H9 (cell line): ENCODE measurements around the gene TLN1. TPM values are rescaled to one million over a fixed set of nuclear protein-coding genes. Genes with fewer than 3 reads are reported as not detected.

Source experiments
- DNase-seq: peaks from one replicate; pipeline ENCODE4 v3.0.0-alpha.2; 2017
- H2AFZ ChIP-seq: one replicate; pipeline ENCODE4 v1.6.1; 2013; ENCODE audit warnings: mild to moderate bottlenecking, low read length, control low read depth, moderate library complexity
- H2AK5ac ChIP-seq: 2 replicates; pipeline ENCODE4 v1.6.1; 2013; ENCODE audit warnings: low read length, control low read depth, mixed read lengths; ENCODE audit not compliant: insufficient read length
- H2BK120ac ChIP-seq: one replicate; pipeline ENCODE4 v1.6.1; 2013; ENCODE audit warnings: low read depth, mild to moderate bottlenecking, low read length, control low read depth, inconsistent platforms; ENCODE audit not compliant: poor library complexity, severe bottlenecking
- H2BK12ac ChIP-seq: 2 replicates; pipeline ENCODE4 v1.6.1; 2013; ENCODE audit warnings: low read length, control low read depth, mixed read lengths, low read depth; ENCODE audit not compliant: insufficient read length
- H2BK15ac ChIP-seq: 2 replicates; pipeline ENCODE4 v1.6.1; 2013; ENCODE audit warnings: low read depth, low read length, control low read depth
- H2BK20ac ChIP-seq: one replicate; pipeline ENCODE4 v1.6.1; 2013; ENCODE audit warnings: low read depth, mild to moderate bottlenecking, low read length, control low read depth, inconsistent platforms; ENCODE audit not compliant: poor library complexity, severe bottlenecking
- H2BK5ac ChIP-seq: 2 replicates; pipeline ENCODE4 v1.6.1; 2013; ENCODE audit warnings: low read length, control low read depth, mixed read lengths; ENCODE audit not compliant: insufficient read length
- H3K14ac ChIP-seq: 2 replicates; pipeline ENCODE4 v1.6.1; 2013; ENCODE audit warnings: low read length, control low read depth; ENCODE audit not compliant: insufficient read depth
- H3K18ac ChIP-seq: 2 replicates; pipeline ENCODE4 v1.6.1; 2013; ENCODE audit warnings: low read depth, mild to moderate bottlenecking, mixed read lengths, low read length, control low read depth; ENCODE audit not compliant: insufficient read length
- H3K23ac ChIP-seq: 2 replicates; pipeline ENCODE4 v1.6.1; 2013; ENCODE audit warnings: low read length, control low read depth, mixed read lengths, low read depth; ENCODE audit not compliant: insufficient read length
- H3K23me2 ChIP-seq: 2 replicates; pipeline ENCODE4 v1.6.1; 2013; ENCODE audit warnings: low read depth, mild to moderate bottlenecking, mixed read lengths, low read length, control low read depth; ENCODE audit not compliant: insufficient read length, poor library complexity, severe bottlenecking
- H3K27ac ChIP-seq: 2 replicates; pipeline ENCODE4 v1.5.1; 2013; ENCODE audit warnings: low read length, control low read depth, mixed read lengths, low read depth; ENCODE audit not compliant: insufficient read length
- H3K27me3 ChIP-seq: 2 replicates; pipeline ENCODE4 v1.6.1; 2013; ENCODE audit warnings: low read length, control low read depth, inconsistent platforms; ENCODE audit not compliant: insufficient read depth
- H3K4ac ChIP-seq: 2 replicates; pipeline ENCODE4 v1.6.1; 2013; ENCODE audit warnings: low read depth, mild to moderate bottlenecking, control low read depth, inconsistent platforms, low read length, moderate library complexity
- H3K4me1 ChIP-seq: 2 replicates; pipeline ENCODE4 v1.6.1; 2013; ENCODE audit warnings: low read length, control low read depth, inconsistent platforms; ENCODE audit not compliant: insufficient read depth
- H3K4me2 ChIP-seq: 2 replicates; pipeline ENCODE4 v1.6.1; 2013; ENCODE audit warnings: low read length, control low read depth, mixed read lengths; ENCODE audit not compliant: insufficient read length, insufficient read depth
- H3K56ac ChIP-seq: 2 replicates; pipeline ENCODE4 v1.6.1; 2013; ENCODE audit warnings: low read depth, mild to moderate bottlenecking, mixed read lengths, low read length, control low read depth; ENCODE audit not compliant: insufficient read length
- H3K79me1 ChIP-seq: 2 replicates; pipeline ENCODE4 v1.6.1; 2013; ENCODE audit warnings: low read depth, mild to moderate bottlenecking, moderate library complexity, low read length, control low read depth, inconsistent platforms; ENCODE audit not compliant: insufficient read depth, poor library complexity, severe bottlenecking
- H3K79me2 ChIP-seq: 2 replicates; pipeline ENCODE4 v1.6.1; 2013; ENCODE audit warnings: low read length, control low read depth, inconsistent platforms; ENCODE audit not compliant: insufficient read depth
- H3K9ac ChIP-seq: 2 replicates; pipeline ENCODE4 v1.6.1; 2013; ENCODE audit warnings: low read length, control low read depth, mixed read lengths; ENCODE audit not compliant: insufficient read length; ENCODE audit errors: extremely low read depth
- H3K9me3 ChIP-seq: one replicate; pipeline ENCODE4 v1.6.1; 2013; ENCODE audit warnings: low read depth, low read length, inconsistent platforms; ENCODE audit not compliant: control insufficient read depth
- H3T11ph ChIP-seq: one replicate; pipeline ENCODE4 v1.6.1; 2013; ENCODE audit warnings: mild to moderate bottlenecking, low read length, control low read depth, inconsistent platforms
- H4K20me1 ChIP-seq: one replicate; pipeline ENCODE4 v1.6.1; 2013; ENCODE audit not compliant: control insufficient read depth, insufficient read length, insufficient read depth
- H4K5ac ChIP-seq: 2 replicates; pipeline ENCODE4 v1.6.1; 2013; ENCODE audit warnings: low read depth, mild to moderate bottlenecking, mixed read lengths, low read length, control low read depth; ENCODE audit not compliant: insufficient read length
- H4K8ac ChIP-seq: replicated peaks from 2 replicates; pipeline ENCODE4 v1.6.1; 2013; ENCODE audit warnings: low read length, control low read depth, mixed read lengths, low read depth; ENCODE audit not compliant: insufficient read length
- H4K91ac ChIP-seq: 2 replicates; pipeline ENCODE4 v1.6.1; 2013; ENCODE audit warnings: low read depth, mild to moderate bottlenecking, moderate library complexity, mixed read lengths, low read length, control low read depth; ENCODE audit not compliant: insufficient read length
- H3K27ac Mint-ChIP-seq, 3 experiments: 2 replicates in 2 of 3; 3 replicates in 1 of 3; pipeline ENCODE4 v1.8.0; 2020 to 2021; ENCODE audit warnings: mixed read lengths in 3 of 3, mild to moderate bottlenecking in 1 of 3, moderate library complexity in 1 of 3
- H3K27me3 Mint-ChIP-seq: 2 replicates; pipeline ENCODE4 v1.8.0; 2021; ENCODE audit warnings: low read depth, mild to moderate bottlenecking, moderate library complexity, mixed read lengths
- H3K36me3 Mint-ChIP-seq, 3 experiments: 2 replicates in 2 of 3; 3 replicates in 1 of 3; pipeline ENCODE4 v1.8.0; 2020 to 2021; ENCODE audit warnings: low read depth in 3 of 3, mixed read lengths in 3 of 3; ENCODE audit not compliant: insufficient read depth in 1 of 3
- H3K4me1 Mint-ChIP-seq, 2 experiments: 2 replicates each; pipeline ENCODE4 v1.8.0; 2020; ENCODE audit warnings: mixed read lengths in 2 of 2
- H3K4me3 Mint-ChIP-seq, 2 experiments: 2 replicates in 1 of 2; 3 replicates in 1 of 2; pipeline ENCODE4 v1.8.0; 2020 to 2021; ENCODE audit warnings: mild to moderate bottlenecking in 2 of 2, mixed read lengths in 2 of 2, moderate library complexity in 1 of 2
- H3K9me3 Mint-ChIP-seq, 2 experiments: 2 replicates in 1 of 2; 3 replicates in 1 of 2; pipeline ENCODE4 v1.8.0; 2020; ENCODE audit warnings: mild to moderate bottlenecking in 2 of 2, mixed read lengths in 2 of 2, moderate library complexity in 1 of 2
- CTCF ChIP-seq: fragments of 200-600 bp; sonication (generic); conservative IDR thresholded peaks from 3 replicates; pipeline ENCODE4 v1.8.0; 2021; ENCODE audit warnings: antibody characterized with exemption, mild to moderate bottlenecking
- WGBS: extraction: QIAGEN DNeasy Blood & Tissue Kit; methylation state at CpG from one replicate; pipeline ENCODE4 v1.1.7; 2013; ENCODE audit warnings: missing lambda C conversion rate, low lambda C conversion rate, mixed read lengths; ENCODE audit not compliant: insufficient read length; ENCODE audit errors: extremely low coverage; 5-methylcytosine and 5-hydroxymethylcytosine counted together
- total RNA-seq: library from RNA; stranded (reverse); gene quantifications from 2 replicates; pipeline ENCODE4 v1.2.1, GENCODE V29; 2021

Gene TLN1
- total RNA-seq, 1 experiment from 2014 or later: 102 TPM

- no peak for TF ChIP-seq CTCF
- Histone ChIP-seq H2AFZ (no peak overlapping the region), H2BK15ac (no peak overlapping the region), H3K9ac (no peak overlapping the region), H4K8ac (no peak overlapping the region), H3K14ac (no peak overlapping the region), H4K20me1 (no peaks in the 10 kb centered on the region), H3K4me1 (no peaks in the 10 kb centered on the region), H3K79me1 (no peaks in the 10 kb centered on the region), H3K18ac (no peak overlapping the region), H3K56ac (no peak overlapping the region), H4K91ac (no peak overlapping the region), H3K27ac (no peak overlapping the region), H2AK5ac (no peak overlapping the region), H3K79me2 (no peaks in the 10 kb centered on the region), H3K4me2 (no peak overlapping the region), H2BK12ac (no peak overlapping the region), H3T11ph (no peak overlapping the region), H4K5ac (no peak overlapping the region), H2BK120ac (no peak overlapping the region), H3K23ac (no peak overlapping the region), H2BK5ac (no peak overlapping the region), H2BK20ac (no peak overlapping the region), H3K27me3 (no peaks in the 10 kb centered on the region), H3K4ac (no peak overlapping the region), H3K9me3 (no peaks in the 10 kb centered on the region), H3K23me2 (no peaks in the 10 kb centered on the region)
- Mint-ChIP-seq H3K36me3 (peaks cover 46 to 97% (median 84%) of the 10 kb centered on the region in 3 experiments), H3K4me3 (no peak overlapping the region), H3K4me1 (peaks cover 0 to 9% of the 10 kb centered on the region in 2 experiments; a peak in 2 of 4 replicates), H3K27me3 (no peaks in the 10 kb centered on the region), H3K27ac (no peak overlapping the region), H3K9me3 (no peaks in the 10 kb centered on the region)
- DNase-seq: no peak
- WGBS: no CpG with 5 or more reads among the region's 4 CpGs
Observed at GRCh38 chr9:35719546-35719945, 12.4 kb downstream of the TLN1 start.
